HG02571 (cell line): ENCODE measurements around the gene RAI1.

Experiments
- ATAC-seq: cut with Tn5 transposase; IDR thresholded peaks from one replicate; pipeline ENCODE4 v1.9.1; 2021; ENCODE audit warnings: mild to moderate bottlenecking, moderate library complexity; ENCODE audit not compliant: unreplicated experiment

RAI1 gene

DNA sequence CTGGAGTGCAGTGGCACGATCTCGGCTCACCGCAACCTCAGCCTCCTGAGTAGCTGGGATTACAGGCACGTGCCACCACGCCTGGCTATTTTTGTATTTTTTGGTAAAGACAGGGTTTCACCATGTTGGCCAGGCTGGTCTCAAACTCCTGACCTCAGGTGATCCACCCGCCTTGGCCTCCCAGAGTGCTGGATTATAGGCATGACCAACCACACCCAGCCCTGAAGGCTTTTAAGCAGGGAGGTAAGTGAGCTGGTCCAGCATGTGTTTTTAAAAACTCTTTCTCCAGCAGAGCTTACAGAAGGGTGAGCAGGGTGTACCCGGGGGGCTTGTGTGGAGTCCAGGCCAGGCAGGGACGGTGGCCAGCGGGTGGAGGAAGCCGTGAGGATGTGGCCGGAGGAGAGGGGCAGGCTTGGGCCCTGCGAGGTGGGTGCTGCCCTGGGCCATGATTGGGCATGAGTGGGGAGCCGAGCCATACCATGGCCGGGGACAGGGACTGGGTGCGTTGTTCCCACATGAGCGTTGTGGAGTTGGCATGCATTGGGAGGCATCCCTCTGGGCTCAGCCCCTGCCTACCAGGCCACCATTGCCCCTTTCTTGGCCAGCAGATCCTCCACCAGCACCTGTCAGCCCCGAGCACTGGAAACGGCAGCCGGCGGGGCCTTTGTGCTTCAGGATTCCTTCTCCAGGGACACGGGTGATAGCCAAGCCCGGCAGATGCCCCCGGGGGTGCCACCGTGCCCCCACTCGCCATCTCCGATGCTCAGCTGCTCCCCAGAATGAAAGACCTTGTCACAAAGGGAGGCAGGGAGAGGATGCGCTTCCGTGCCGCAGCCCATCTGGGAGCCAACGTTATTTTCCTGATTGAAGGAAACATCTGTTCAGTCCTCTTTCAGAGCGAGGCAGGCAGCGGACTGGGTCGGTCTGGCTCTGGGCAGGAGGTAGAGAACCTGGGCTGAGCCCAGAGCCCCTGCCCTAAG lies 64.5 kb downstream of the RAI1 start:
- ATAC-seq: no peak

- no peak for ATAC-seq
These were observed 66.9 kb downstream of the RAI1 start for GRCh38 chr17:17748179-17748578.

- ATAC-seq: no peak
These were observed 67.3 kb downstream of the RAI1 start for GRCh38 chr17:17748604-17749003.

GRCh38 chr17:17749025-17749772 lies 67.9 kb downstream of the RAI1 start:
- no peak for ATAC-seq

- ATAC-seq: no peak
These were observed 68.7 kb downstream of the RAI1 start for GRCh38 chr17:17749921-17750320.

- no peak for ATAC-seq
These were observed 69.6 kb downstream of the RAI1 start for GRCh38 chr17:17750881-17751280.

GRCh38 chr17:17751489-17752088 lies 70.3 kb downstream of the RAI1 start:
- no peak for ATAC-seq

GRCh38 chr17:17752089-17752820 lies 71.0 kb downstream of the RAI1 start:
- ATAC-seq: peak; percentile 81

DNA sequence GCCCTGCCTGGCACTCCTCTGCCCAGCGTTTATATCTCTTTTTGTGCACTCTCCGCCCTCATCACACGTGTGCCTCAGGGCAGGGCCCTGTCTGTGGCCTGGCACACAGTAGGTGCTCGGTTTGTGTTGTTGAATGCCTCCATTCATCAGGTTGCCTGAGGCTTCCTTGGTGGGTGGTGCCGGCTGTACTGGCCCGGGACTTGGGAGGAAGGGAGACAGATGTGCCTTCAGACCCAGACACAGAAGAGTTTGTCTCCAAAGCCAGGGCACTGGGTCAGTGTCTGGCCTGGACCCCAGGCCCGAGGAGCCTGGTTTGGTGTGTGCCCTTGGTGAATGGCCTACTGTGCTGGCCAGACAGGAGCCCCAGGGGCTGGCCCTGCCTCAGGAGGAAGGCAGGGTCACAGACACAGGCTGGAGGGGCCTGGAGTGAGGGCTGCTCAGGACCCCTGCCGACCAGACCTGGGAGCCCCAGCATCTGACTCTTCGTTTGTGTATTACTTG lies 71.6 kb downstream of the RAI1 start:
- no peak for ATAC-seq

- no peak for ATAC-seq
These were observed 73.7 kb downstream of the RAI1 start for GRCh38 chr17:17754719-17755686.

- ATAC-seq: no peak
These were observed 74.5 kb downstream of the RAI1 start for GRCh38 chr17:17755715-17756114.

- ATAC-seq: no peak
These were observed 76.1 kb downstream of the RAI1 start for GRCh38 chr17:17757391-17757791.

DNA sequence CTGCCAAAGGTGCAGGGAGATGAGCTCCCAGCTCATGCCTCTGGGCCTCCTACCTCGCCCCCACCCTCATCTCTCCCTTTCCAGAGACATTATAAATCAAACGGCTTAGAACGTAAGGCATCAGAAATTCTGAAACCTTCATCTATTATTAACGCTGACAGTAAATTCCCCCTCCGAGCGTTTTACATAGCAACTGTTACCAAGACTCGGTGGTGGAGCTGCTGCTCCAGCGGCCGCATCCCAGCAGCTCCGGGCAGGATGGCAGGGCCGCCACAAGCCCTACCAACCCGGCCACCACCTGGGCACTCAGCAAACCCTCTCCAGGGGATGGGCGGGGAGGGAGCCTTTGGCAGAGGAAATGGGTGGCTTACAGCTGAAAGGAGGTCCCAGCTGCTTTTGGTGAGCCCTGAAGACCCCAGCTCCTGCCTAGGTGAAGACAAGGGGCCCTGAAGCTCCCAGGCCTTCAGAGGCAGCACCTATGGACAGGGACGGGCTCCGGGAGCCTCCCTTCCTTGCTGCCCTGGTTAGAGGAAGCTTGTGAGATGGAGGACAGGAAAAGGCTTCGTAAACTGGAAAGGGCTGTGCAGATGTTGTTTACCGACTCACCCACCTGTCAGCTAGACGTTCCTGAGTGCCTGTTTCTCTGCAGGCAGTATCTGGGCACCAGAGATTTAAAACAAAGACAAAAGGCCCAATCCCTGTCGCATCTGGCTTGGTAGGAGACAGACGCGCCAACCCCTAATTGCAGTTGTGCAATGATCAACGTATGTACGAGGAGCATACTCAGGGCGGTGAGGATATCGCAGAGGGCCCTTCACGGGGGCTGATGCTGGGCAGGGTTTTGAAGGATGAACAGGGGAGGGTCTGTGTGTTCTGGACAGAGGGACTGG lies 76.9 kb downstream of the RAI1 start:
- ATAC-seq: no peak

- ATAC-seq: no peak
These were observed 77.8 kb downstream of the RAI1 start for GRCh38 chr17:17758941-17759563.

GRCh38 chr17:17760350-17760749 lies 79.1 kb downstream of the RAI1 start:
- ATAC-seq: no peak

DNA sequence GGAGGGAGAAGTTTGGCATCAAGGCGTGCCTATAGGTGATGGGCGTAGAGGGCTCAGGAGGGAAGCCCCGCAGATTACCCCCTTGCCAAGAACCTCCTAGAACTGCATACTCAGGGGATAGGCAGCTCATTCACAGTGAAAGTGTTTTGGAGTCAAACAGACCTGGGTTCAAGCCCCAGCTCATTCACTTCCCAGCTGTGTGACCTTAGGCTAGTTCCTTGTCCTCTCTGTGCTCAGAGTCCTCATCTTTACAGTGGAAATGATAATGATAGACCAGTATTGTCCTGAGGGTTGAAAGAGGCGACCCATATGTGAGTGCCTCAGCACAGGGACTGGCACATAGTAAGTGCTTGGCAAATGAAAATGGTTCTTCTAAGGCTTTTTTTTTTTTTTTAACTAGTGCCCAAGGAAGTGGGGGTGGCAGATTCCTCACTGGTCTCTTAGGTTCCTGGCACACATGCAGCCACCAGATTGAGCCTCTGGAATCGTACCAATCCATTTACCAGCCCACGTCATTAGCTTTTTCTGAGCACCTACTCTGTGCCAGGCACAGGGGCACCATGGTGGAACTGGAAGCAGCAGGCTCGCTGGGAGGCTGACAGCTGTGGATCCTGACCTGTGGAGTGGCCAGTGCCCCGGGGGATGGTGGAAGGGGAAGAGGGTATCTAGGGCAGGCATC lies 79.8 kb downstream of the RAI1 start:
- ATAC-seq: no peak

DNA sequence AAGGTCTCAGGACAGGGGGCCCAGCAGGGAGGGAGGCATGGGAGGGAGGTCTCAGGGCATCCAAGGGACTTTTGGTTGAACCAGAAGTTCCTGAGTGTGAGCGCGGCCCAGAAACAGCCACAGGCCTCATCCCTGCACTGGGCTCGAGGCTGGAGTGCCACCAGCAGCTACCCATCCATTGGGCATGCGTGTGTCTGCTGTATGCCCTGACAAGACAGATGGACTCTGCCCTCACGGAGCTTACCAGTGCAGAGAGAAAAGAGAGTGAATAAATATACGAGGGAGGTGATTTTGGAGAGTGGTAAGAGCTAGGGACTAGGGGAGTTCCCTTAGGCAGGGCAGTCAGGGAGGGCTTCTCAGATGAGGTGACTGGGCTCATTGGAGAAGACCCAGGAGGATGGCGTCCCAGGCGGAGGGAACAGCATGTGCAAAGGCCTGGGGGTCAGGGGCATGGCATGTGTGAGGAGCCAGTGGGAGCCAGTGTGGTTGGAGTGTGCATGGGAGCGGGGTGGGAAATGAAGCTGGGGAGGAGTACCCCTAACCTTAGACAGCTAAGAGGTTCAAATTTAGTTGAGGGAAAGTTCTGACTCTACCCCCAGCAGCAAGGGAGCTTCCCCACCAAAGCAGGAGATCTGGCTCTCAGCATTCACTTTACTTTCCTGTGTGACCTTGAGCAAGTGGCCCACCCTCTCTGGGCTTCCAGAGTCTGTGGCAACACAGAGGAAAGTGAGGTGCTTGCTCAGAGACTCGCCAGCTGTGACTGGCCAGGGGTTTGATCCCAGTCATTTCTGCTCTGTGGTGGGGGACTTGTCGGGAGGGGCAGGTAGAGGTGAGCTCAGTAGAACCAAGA lies 80.9 kb downstream of the RAI1 start:
- no peak for ATAC-seq
